DND-41 (cell line): Measurements from ENCODE around the gene TAF10.

ENCODE experiments used
- CTCF ChIP-seq: IDR thresholded peaks from 2 replicates; pipeline ENCODE4 v1.5.1; 2012; ENCODE audit warnings: borderline replicate concordance, low read length, moderate library complexity, mild to moderate bottlenecking; ENCODE audit not compliant: poor library complexity, severe bottlenecking; ENCODE audit errors: extremely low read depth
- EZH2 ChIP-seq: IDR thresholded peaks from 3 replicates; pipeline ENCODE4 v1.6.1; 2012; ENCODE audit warnings: borderline replicate concordance, low read depth, mild to moderate bottlenecking, moderate library complexity, low read length, inconsistent platforms; ENCODE audit not compliant: severe bottlenecking

- no peak for TF ChIP-seq CTCF
- TF ChIP-seq EZH2, result no peak
Measured at GRCh38 chr11:6625832-6626420, 13.9 kb upstream of the TAF10 start.
